Thoracic aorta (tissue), 2 donors: ENCODE results near the gene EGFLAM. TPM values are rescaled to one million over a fixed set of nuclear protein-coding genes. Genes with fewer than 3 reads are reported as not detected.

ENCODE experiments used
- ATAC-seq: fragments of 150-250 bp; one replicate; pipeline ENCODE4 v1.8.0; 2017; ENCODE audit warnings: low read depth; ENCODE audit not compliant: insufficient number of reproducible peaks, low FRiP score
- DNase-seq: peaks from one replicate; pipeline ENCODE4 v3.0.0-alpha.2; 2020; ENCODE audit warnings: low spot score
- H3K27ac ChIP-seq, 2 donors: fragments of 200-600 bp; sonication (generic); 1 replicate in 1 of 2; 2 replicates in 1 of 2; pipeline ENCODE4 v1.5.1; 2016; ENCODE audit warnings: mild to moderate bottlenecking in 2 of 2, moderate library complexity in 2 of 2
- H3K27me3 ChIP-seq: fragments of 200-600 bp; sonication (generic); replicated peaks from 2 replicates; pipeline ENCODE4 v1.6.0; 2016; ENCODE audit warnings: mild to moderate bottlenecking; ENCODE audit not compliant: insufficient read depth
- H3K36me3 ChIP-seq: fragments of 200-600 bp; sonication (generic); one replicate; pipeline ENCODE4 v1.5.1; 2016
- H3K4me1 ChIP-seq, 2 donors: fragments of 200-600 bp; sonication (generic); 1 replicate in 1 of 2; 2 replicates in 1 of 2; pipeline versions ENCODE4 v1.5.1 to v1.6.0; 2016; ENCODE audit warnings: low read depth in 2 of 2, mild to moderate bottlenecking in 1 of 2; ENCODE audit not compliant: control insufficient read depth in 1 of 2
- H3K4me3 ChIP-seq: fragments of 200-600 bp; sonication (generic); 2 replicates; pipeline ENCODE4 v1.5.1; 2016; ENCODE audit warnings: mild to moderate bottlenecking
- H3K9me3 ChIP-seq: fragments of 200-600 bp; sonication (generic); 2 replicates; pipeline ENCODE4 v1.5.1; 2016
- CTCF ChIP-seq: fragments of 200-600 bp; sonication (generic); IDR thresholded peaks from one replicate; pipeline ENCODE4 v1.5.1; 2019; ENCODE audit warnings: antibody characterized with exemption
- total RNA-seq, 2 donors: library from RNA; depleted of rRNA; stranded (reverse); fragments of >200 nt; gene quantifications; one replicate each; pipeline versions ENCODE4 v1.1.0 to v1.2.3, GENCODE V29; 2016

Gene EGFLAM
- total RNA-seq, 2 donors from 2014 or later, result 10.7 to 23.4 TPM

- H3K4me1 ChIP-seq, result no peaks in the 10 kb centered on the region
- no peak overlapping the region for H3K4me3 ChIP-seq
- DNase-seq (no peak), ATAC-seq (no peak)
- TF ChIP-seq CTCF, result no peak
- no peaks in the 10 kb centered on the region for H3K36me3 ChIP-seq
- no peaks in the 10 kb centered on the region for H3K9me3 ChIP-seq
- no peak overlapping the region for H3K27ac ChIP-seq
- peaks cover 3% of the 10 kb centered on the region for H3K27me3 ChIP-seq
These were observed 39.7 kb downstream of the EGFLAM start for GRCh38 chr5:38297830-38298608.

- peaks cover 3% of the 10 kb centered on the region for H3K27me3 ChIP-seq
- no peak overlapping the region for H3K27ac ChIP-seq
- ATAC-seq (no peak), DNase-seq (no peak)
- H3K4me3 ChIP-seq, result no peak overlapping the region
- no peaks in the 10 kb centered on the region for H3K9me3 ChIP-seq
- TF ChIP-seq CTCF, result no peak
- H3K4me1 ChIP-seq, result no peaks in the 10 kb centered on the region
- no peaks in the 10 kb centered on the region for H3K36me3 ChIP-seq
These were observed 41.2 kb downstream of the EGFLAM start for GRCh38 chr5:38299585-38299984.

- no peaks in the 10 kb centered on the region for H3K27me3 ChIP-seq
- DNase-seq, result no peak
- H3K27ac ChIP-seq, result no peak overlapping the region
- ATAC-seq, result no peak
- no peak for TF ChIP-seq CTCF
- no peak overlapping the region for H3K4me3 ChIP-seq
- peaks cover 6% of the 10 kb centered on the region for H3K9me3 ChIP-seq
- no peaks in the 10 kb centered on the region for H3K4me1 ChIP-seq
- no peaks in the 10 kb centered on the region for H3K36me3 ChIP-seq
These were observed 46.8 kb downstream of the EGFLAM start for GRCh38 chr5:38305148-38305547.

GRCh38 chr5:38307845-38308244, 49.5 kb downstream of the EGFLAM start:
- peaks cover 6% of the 10 kb centered on the region for H3K9me3 ChIP-seq
- H3K4me1 ChIP-seq, result no peaks in the 10 kb centered on the region
- TF ChIP-seq CTCF, result no peak
- H3K27ac ChIP-seq, result no peak overlapping the region
- ATAC-seq (no peak), DNase-seq (no peak)
- no peak overlapping the region for H3K4me3 ChIP-seq
- H3K27me3 ChIP-seq, result no peaks in the 10 kb centered on the region
- H3K36me3 ChIP-seq, result no peaks in the 10 kb centered on the region

- Histone ChIP-seq H3K27me3 (no peaks in the 10 kb centered on the region), H3K4me3 (no peak overlapping the region), H3K36me3 (no peaks in the 10 kb centered on the region), H3K4me1 (no peaks in the 10 kb centered on the region), H3K27ac (no peak overlapping the region), H3K9me3 (no peaks in the 10 kb centered on the region)
- DNase-seq (no peak), ATAC-seq (no peak)
- TF ChIP-seq CTCF, result no peak
These were observed 58.3 kb downstream of the EGFLAM start for GRCh38 chr5:38316544-38317224.
